GM12878 (cell line): ENCODE results near the gene PTPN14. TPM values are rescaled to one million over a fixed set of nuclear protein-coding genes. Genes with fewer than 3 reads are reported as not detected.

ENCODE experiments used
- ATAC-seq: fragments of 200-7000 bp; cut with Tn5 transposase; 3 replicates; pipeline ENCODE4 v1.9.1; 2020; ENCODE audit warnings: mild to moderate bottlenecking, moderate library complexity
- BruUV-seq: library from RNA; stranded (reverse); fragments of 400-500 nt; replicated peaks from 2 replicates; lab custom pipeline; 2021; lab: Mats Ljungman, UMichigan
- CTCF ChIA-PET: fragments of 300-600 bp; sonication (Branson Sonifier 250); formaldehyde crosslinking; extraction: SDS; loops from one replicate; lab custom pipeline; 2021; ENCODE audit warnings: inconsistent platforms; lab: Yijun Ruan, JAX
- POLR2A ChIA-PET: fragments of 350-600 bp; formaldehyde crosslinking; extraction: SDS; loops from one replicate; lab custom pipeline; 2021; ENCODE audit warnings: inconsistent platforms; lab: Charles Lee
- RAD21 ChIA-PET: fragments of 300-600 bp; sonication (Branson Sonifier 250); formaldehyde crosslinking; loops from one replicate; lab custom pipeline; 2023; ENCODE audit warnings: antibody characterized with exemption; ENCODE audit not compliant: unreplicated experiment; lab: Charles Lee
- SMC1A ChIA-PET: fragments of 300-600 bp; sonication (Branson Sonifier 250); formaldehyde crosslinking; loops from one replicate; lab custom pipeline; 2023; ENCODE audit not compliant: unreplicated experiment, uncharacterized antibody; lab: Charles Lee
- DNase-seq: peaks from one replicate; pipeline ENCODE4 v3.0.0-alpha.2; 2011; ENCODE audit warnings: low read depth, low spot score
- FAIRE-seq: peaks from 3 replicates; lab custom pipeline; 2011; peaks lifted over from hg19 to GRCh38; lab: Jason Lieb, UNC
- H2AFZ ChIP-seq: 2 replicates; pipeline ENCODE4 v1.6.0; 2011; ENCODE audit warnings: low read depth, low read length, control low read depth; ENCODE audit not compliant: control insufficient read depth
- H3K27ac ChIP-seq: 2 replicates; pipeline ENCODE4 v1.5.1; 2011; ENCODE audit warnings: control low read depth; ENCODE audit not compliant: control insufficient read depth, insufficient read depth
- H3K27me3 ChIP-seq, 2 experiments: replicated peaks in 1 of 2; 2 replicates each; pipeline versions ENCODE4 v1.6.0 to v1.6.1; 2011; ENCODE audit warnings: low read length in 1 of 2; ENCODE audit not compliant: control insufficient read depth in 2 of 2, insufficient read depth in 2 of 2
- H3K36me3 ChIP-seq, 2 experiments: 2 replicates each; pipeline ENCODE4 v1.5.1; 2011; ENCODE audit warnings: low read length in 1 of 2; ENCODE audit not compliant: control insufficient read depth in 2 of 2, insufficient read depth in 2 of 2
- H3K4me1 ChIP-seq: 2 replicates; pipeline ENCODE4 v1.6.1; 2011; ENCODE audit warnings: mild to moderate bottlenecking, low read length, moderate library complexity, mixed read lengths; ENCODE audit not compliant: control insufficient read depth, insufficient read depth
- H3K4me2 ChIP-seq: 2 replicates; pipeline ENCODE4 v1.6.0; 2011; ENCODE audit warnings: control low read depth; ENCODE audit not compliant: control insufficient read depth, insufficient read depth
- H3K4me3 ChIP-seq: fragments of 200-600 bp; sonication (generic); 2 replicates; pipeline ENCODE4 v1.5.1; 2016
- H3K79me2 ChIP-seq: 2 replicates; pipeline ENCODE4 v1.6.0; 2011; ENCODE audit warnings: low read length; ENCODE audit not compliant: control insufficient read depth, insufficient read depth
- H3K9ac ChIP-seq: 2 replicates; pipeline ENCODE4 v1.8.0; 2011; ENCODE audit warnings: low read length, control low read depth, mixed read lengths; ENCODE audit not compliant: control insufficient read depth, insufficient read depth
- H3K9me3 ChIP-seq: replicated peaks from 3 replicates; pipeline ENCODE4 v1.5.1; 2011; ENCODE audit warnings: mild to moderate bottlenecking, low read length; ENCODE audit not compliant: control insufficient read depth, insufficient read depth
- H4K20me1 ChIP-seq: 2 replicates; pipeline ENCODE4 v1.6.0; 2011; ENCODE audit not compliant: control insufficient read depth, insufficient read depth
- CUX1 ChIP-seq: IDR thresholded peaks from 2 replicates; pipeline ENCODE4 v1.6.1; 2012; ENCODE audit warnings: improper control_type of control experiment, low read depth, low read length; ENCODE audit not compliant: insufficient replicate concordance
- DPF2 ChIP-seq: fragments of 450-650 bp; IDR thresholded peaks from 2 replicates; pipeline ENCODE4 v1.6.1; 2017; ENCODE audit warnings: mild to moderate bottlenecking
- FOS ChIP-seq: IDR thresholded peaks from 3 replicates; pipeline ENCODE4 v1.6.1; 2011; ENCODE audit warnings: borderline replicate concordance; ENCODE audit not compliant: insufficient read length; ENCODE audit errors: extremely low read depth
- MEF2A ChIP-seq: IDR thresholded peaks from 2 replicates; pipeline ENCODE4 v1.6.1; 2011; ENCODE audit warnings: low read depth, mild to moderate bottlenecking, low read length, moderate library complexity; ENCODE audit not compliant: insufficient read depth
- NKRF ChIP-seq: fragments of 450-650 bp; conservative IDR thresholded peaks from 2 replicates; pipeline ENCODE4 v1.6.1; 2017; ENCODE audit warnings: mild to moderate bottlenecking, moderate library complexity
- NR2F1 ChIP-seq: fragments of 450-650 bp; conservative IDR thresholded peaks from 2 replicates; pipeline ENCODE4 v1.6.1; 2017; ENCODE audit warnings: mild to moderate bottlenecking
- PAX5 ChIP-seq: IDR thresholded peaks from 2 replicates; pipeline ENCODE4 v1.6.1; 2011; ENCODE audit warnings: low read depth, low read length, borderline replicate concordance
- PRDM15 ChIP-seq: fragments of 450-650 bp; formaldehyde crosslinking; IDR thresholded peaks from 2 replicates; pipeline ENCODE4 v1.4.0; 2020; ENCODE audit warnings: mild to moderate bottlenecking, moderate library complexity
- RFX5 ChIP-seq: IDR thresholded peaks from 2 replicates; pipeline ENCODE4 v1.6.1; 2011; ENCODE audit warnings: low read depth, low read length, improper control_type of control experiment
- SREBF1 ChIP-seq: IDR thresholded peaks from 2 replicates; pipeline ENCODE4 v1.6.1; 2012; ENCODE audit warnings: mild to moderate bottlenecking, low read length
- ZNF622 ChIP-seq: fragments of 450-650 bp; IDR thresholded peaks from 2 replicates; pipeline ENCODE4 v1.6.1; 2017; ENCODE audit warnings: mild to moderate bottlenecking, inconsistent platforms
- WGBS: methylation state at CpG from one replicate; pipeline ENCODE4 v1.1.6; 2016; ENCODE audit warnings: low lambda C conversion rate; ENCODE audit not compliant: insufficient replicate concordance, insufficient coverage; ENCODE audit errors: missing lambda C conversion rate; 5-methylcytosine and 5-hydroxymethylcytosine counted together
- in situ Hi-C: fragments of 300-500 bp; cut with MboI; formaldehyde crosslinking; loops from 9 replicates; pipeline ENCODE4 v1.14.3; 2018; ENCODE audit warnings: mixed read lengths
- intact Hi-C: fragments of 100-400 bp; cut with micrococcal nuclease; formaldehyde crosslinking; loops from one replicate; pipeline ENCODE4 v1.14.2; 2022; ENCODE audit not compliant: unreplicated experiment
- polyA plus RNA-seq, 11 experiments: library from polyadenylated mRNA; depleted of rRNA in 4 of 11; unstranded in 6 of 11; stranded (reverse) in 5 of 11; fragments of >200 nt; fragmentation: Nextera tagmentation in 4 of 11; fragmentation: Illumina TruSeq in 1 of 11; extraction: Ambion mirVana in 4 of 11; extraction: Trizol in 1 of 11; gene quantifications; 1 replicate in 1 of 11; 2 replicates in 10 of 11; pipeline versions ENCODE4 v1.2.1 to v1.2.3, GENCODE V29; 2011 to 2016; ENCODE audit warnings: inconsistent platforms in 2 of 11, missing spikeins in 2 of 11, low read depth in 1 of 11
- total RNA-seq, 4 experiments: library from RNA; depleted of rRNA in 3 of 4; stranded (reverse); fragments of >200 nt in 3 of 4; fragmentation: Illumina TruSeq in 1 of 4; extraction: Trizol in 1 of 4; gene quantifications; 2 replicates each; pipeline versions ENCODE4 v1.2.1 to v1.2.3, GENCODE V29; 2013 to 2021

Gene PTPN14
- total and polyA plus RNA-seq, 10 of the 15 experiments (the other 5 are each of a cell fraction or from before 2014, with no cell fraction given) = 0.05 to 5.1 (median 0.44) TPM

DNA sequence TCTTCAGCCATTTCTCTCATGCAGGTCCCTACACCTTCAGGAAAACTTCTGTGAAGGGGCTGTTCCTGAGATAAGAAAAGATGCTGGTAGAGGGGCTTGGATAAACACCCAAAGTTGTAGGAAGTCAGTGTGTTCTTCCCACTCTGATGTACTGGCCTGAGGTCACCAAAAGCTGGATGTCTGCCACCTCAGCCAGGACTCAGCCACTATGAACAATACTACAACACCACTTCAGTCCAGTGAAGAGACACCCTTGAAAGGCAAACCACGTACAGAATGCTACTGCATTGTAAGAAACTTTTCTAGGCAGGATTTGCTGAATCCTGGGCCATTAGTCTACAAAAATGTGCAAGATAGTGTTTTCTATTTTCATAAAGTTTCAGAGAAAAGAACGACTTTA is 2.4 kb downstream of the PTPN14 start:
- H4K20me1 ChIP-seq = no peaks in the 10 kb centered on the region
- H3K4me3 ChIP-seq = no peak overlapping the region
- 0% methylated on average over 2 of the region's 2 CpGs for WGBS
- ATAC-seq (peak; percentile 16; the same call in 1 of the 3 replicates), DNase-seq (no peak), FAIRE-seq (no peak)
- no peaks in the 10 kb centered on the region for H3K4me1 ChIP-seq
- no peak overlapping the region for H3K27ac ChIP-seq
- ChIA-PET CTCF (interaction anchor here (0.6 to 2.9 kb wide), 9 partner anchors 8 to 217 kb away, joined by 3 to 17 read pairs (median 5); no protein-coding TSS in a partner anchor), SMC1A (interaction anchor here (0.7 to 6.7 kb wide), 19 partner anchors 9 to 159 kb away, joined by 3 to 83 read pairs (median 4); no protein-coding TSS in a partner anchor), RAD21 (interaction anchor here (0.8 to 6.7 kb wide), 10 partner anchors 11 to 216 kb away, joined by 3 to 51 read pairs (median 4); no protein-coding TSS in a partner anchor), POLR2A (interaction anchor here (0.8 to 5.0 kb wide), 3 partner anchors 9 to 1535 kb away, joined by 3 to 40 read pairs (median 10); no protein-coding TSS in a partner anchor)
- no peak overlapping the region for H3K4me2 ChIP-seq
- no peaks in the 10 kb centered on the region for H3K9me3 ChIP-seq
- no peaks in the 10 kb centered on the region for H3K36me3 ChIP-seq
- H3K79me2 ChIP-seq = no peaks in the 10 kb centered on the region
- in situ Hi-C loops = no loop called here
- H3K27me3 ChIP-seq = peaks cover 3 to 7% of the 10 kb centered on the region in 2 experiments; a peak in 3 of 4 replicates
- no peak overlapping the region for H3K9ac ChIP-seq
- intact Hi-C loops = no loop called here
- BruUV-seq = no TSS peak
- H2AFZ ChIP-seq = no peak overlapping the region
- TF ChIP-seq PAX5 (no peak), ZNF622 (no peak), CUX1 (no peak), NR2F1 (no peak), DPF2 (no peak), SREBF1 (no peak), PRDM15 (no peak), FOS (no peak), RFX5 (no peak), MEF2A (no peak), NKRF (no peak)
